NCI-H2107 (cell line): ENCODE results near the gene ARMC2.
A peak's percentile ranks its signal among the peaks of the same experiment; 100 is the strongest.
"Not testable (repeated sequence)": the region's sequence is repeated elsewhere in the genome, so short reads cannot be mapped to it uniquely, and the experiment has no call there.

Source experiments
- DNase-seq: peaks from one replicate; lab custom pipeline; 2025; lab: John Stamatoyannopoulos, UW

ARMC2 gene

GRCh38 chr6:108835218-108835850 is 12.9 kb upstream of the ARMC2 start:
- DNase-seq: peak; percentile 49

GRCh38 chr6:108836061-108836460 is 12.2 kb upstream of the ARMC2 start:
- DNase-seq: no peak

GRCh38 chr6:108837236-108837971 is 10.8 kb upstream of the ARMC2 start:
- no peak for DNase-seq

GRCh38 chr6:108838101-108838717 is 10.0 kb upstream of the ARMC2 start:
- DNase-seq: no peak

GRCh38 chr6:108839083-108839642 is 9.1 kb upstream of the ARMC2 start:
- no peak for DNase-seq

GRCh38 chr6:108840919-108841318 is 7.3 kb upstream of the ARMC2 start:
- DNase-seq: no peak

GRCh38 chr6:108841377-108841855 is 6.8 kb upstream of the ARMC2 start:
- no peak for DNase-seq

GRCh38 chr6:108844135-108844534 is 4.1 kb upstream of the ARMC2 start:
- no peak for DNase-seq

GRCh38 chr6:108845145-108845544 is 3.1 kb upstream of the ARMC2 start:
- no peak for DNase-seq

- DNase-seq: no peak
These were observed 2.1 kb upstream of the ARMC2 start for GRCh38 chr6:108846101-108846500.

GRCh38 chr6:108846628-108847027 is 1.6 kb upstream of the ARMC2 start:
- no peak for DNase-seq

- DNase-seq: no peak
These were observed 495 bp upstream of the ARMC2 start for GRCh38 chr6:108847738-108848115.

GRCh38 chr6:108850669-108851465 is 2.6 kb downstream of the ARMC2 start:
- no peak for DNase-seq

- no peak for DNase-seq
These were observed 3.5 kb downstream of the ARMC2 start for GRCh38 chr6:108851756-108852155.

- no peak for DNase-seq
These were observed 4.9 kb downstream of the ARMC2 start for GRCh38 chr6:108853077-108853476.

- no peak for DNase-seq
These were observed 14.4 kb downstream of the ARMC2 start for GRCh38 chr6:108862479-108863191.

- not testable (repeated sequence) for DNase-seq
These were observed 17.6 kb downstream of the ARMC2 start for GRCh38 chr6:108865751-108866286.

- DNase-seq: no peak
These were observed 18.6 kb downstream of the ARMC2 start for GRCh38 chr6:108866798-108867197.

- DNase-seq: no peak
These were observed 20.4 kb downstream of the ARMC2 start for GRCh38 chr6:108868647-108869046.

GRCh38 chr6:108869876-108870275 is 21.7 kb downstream of the ARMC2 start:
- DNase-seq: peak; percentile 50

- no peak for DNase-seq
These were observed 22.1 kb downstream of the ARMC2 start for GRCh38 chr6:108870357-108870756.
